Lower leg skin (tissue), 3 donors: ENCODE data around the gene NETO1.

Source experiments
- CTCF ChIP-seq, 3 donors: fragments of 450-650 bp; IDR thresholded peaks; one replicate each; pipeline ENCODE4 v1.5.1; 2016; ENCODE audit warnings: antibody characterized with exemption in 3 of 3, mild to moderate bottlenecking in 3 of 3, moderate library complexity in 2 of 3
- POLR2A ChIP-seq, 2 donors: fragments of 450-650 bp; IDR thresholded peaks; one replicate each; pipeline ENCODE4 v1.6.1; 2016 to 2017; ENCODE audit warnings: antibody characterized with exemption in 2 of 2, mild to moderate bottlenecking in 1 of 2, moderate library complexity in 1 of 2

- no peak for TF ChIP-seq POLR2A (IDR thresholded peaks at IDR 0.05)
- no peak for TF ChIP-seq CTCF (IDR thresholded peaks at IDR 0.05)
Measured at GRCh38 chr18:72910045-72910444, 42.3 kb upstream of the NETO1 start.
